Kidney (tissue), 14 donors: Measurements from ENCODE around the gene SLC51A. TPM values are rescaled to one million over a fixed set of nuclear protein-coding genes. Genes with fewer than 3 reads are reported as not detected.

ENCODE experiments used
- DNase-seq, 5 donors: peaks; one replicate each; pipeline ENCODE4 v3.0.0-alpha.2; 2013 to 2020
- FAIRE-seq: peaks from 2 replicates; lab custom pipeline; 2012; peaks lifted over from hg19 to GRCh38; lab: Jason Lieb, UNC
- H3K27ac ChIP-seq, 2 donors: one replicate each; pipeline ENCODE4 v1.7.0; 2013; ENCODE audit warnings: low read depth in 2 of 2, low read length in 2 of 2, inconsistent platforms in 1 of 2
- H3K27me3 ChIP-seq: one replicate; pipeline ENCODE4 v1.7.1; 2013; ENCODE audit warnings: low read length, inconsistent platforms; ENCODE audit not compliant: control insufficient read depth, insufficient read depth
- H3K36me3 ChIP-seq, 3 donors: one replicate each; pipeline versions ENCODE4 v1.7.0 to v1.7.1; 2013; ENCODE audit warnings: low read length in 3 of 3, control low read depth in 1 of 3, inconsistent platforms in 1 of 3; ENCODE audit not compliant: insufficient read depth in 3 of 3, control insufficient read depth in 2 of 3
- H3K4me1 ChIP-seq, 3 donors: one replicate each; pipeline versions ENCODE4 v1.7.0 to v1.7.1; 2013; ENCODE audit warnings: low read length in 3 of 3, inconsistent platforms in 1 of 3, low read depth in 1 of 3; ENCODE audit not compliant: control insufficient read depth in 2 of 3, insufficient read depth in 2 of 3
- H3K4me3 ChIP-seq, 3 donors: one replicate each; pipeline versions ENCODE4 v1.7.0 to v1.8.1; 2013; ENCODE audit warnings: low read length in 3 of 3, control low read depth in 1 of 3, inconsistent platforms in 1 of 3
- H3K9ac ChIP-seq, 3 donors: one replicate each; pipeline versions ENCODE4 v1.7.0 to v1.7.1; 2013; ENCODE audit warnings: low read length in 3 of 3, control low read depth in 1 of 3, inconsistent platforms in 1 of 3
- H3K9me3 ChIP-seq, 3 donors: one replicate each; pipeline versions ENCODE4 v1.7.0 to v1.7.1; 2013; ENCODE audit warnings: low read length in 3 of 3, control low read depth in 1 of 3, inconsistent platforms in 1 of 3; ENCODE audit not compliant: control insufficient read depth in 2 of 3, insufficient read depth in 1 of 3
- intact Hi-C: fragments of 100-400 bp; cut with DNase I; formaldehyde crosslinking; loops from one replicate; pipeline ENCODE4 v1.11.1; 2022
- polyA plus RNA-seq: library from polyadenylated mRNA; stranded (reverse); fragments of 350-450 nt; fragmentation: Illumina TruSeq; extraction: RNeasy Lipid Tissue Mini Kit (QIAGEN cat#74804); gene quantifications from one replicate; pipeline ENCODE4 v1.2.3, GENCODE V29; 2014; ENCODE audit warnings: low read depth, low replicate concordance; ENCODE audit not compliant: insufficient read depth
- total RNA-seq: library from RNA; stranded (reverse); fragmentation: NEBNext Ultra II Directional; extraction: Animal tissue kit (Norgen Biotek cat#: 25700); gene quantifications from one replicate; pipeline ENCODE4 v1.2.1, GENCODE V29; 2021
- TF ChIP-seq, protein P1 (sequence below): IDR thresholded peaks from 3 replicates; pipeline ENCODE4 v1.5.1; 2012; ENCODE audit warnings: mild to moderate bottlenecking, moderate library complexity, borderline replicate concordance; ENCODE audit not compliant: insufficient read depth; ENCODE audit errors: extremely low read depth
- donor health status: control.
- donor health status: control.
- donor health status: control.
- donor health status: control.
- donor health status: control.
- donor health status: DM: yes; HTN: yes; CAD: no.
- donor health status: Normal renal cell carcinoma (clear cell type).

The SLC51A gene
- total and polyA plus RNA-seq, 2 donors from 2014 or later, result 0.98 to 6.5 TPM

DNA sequence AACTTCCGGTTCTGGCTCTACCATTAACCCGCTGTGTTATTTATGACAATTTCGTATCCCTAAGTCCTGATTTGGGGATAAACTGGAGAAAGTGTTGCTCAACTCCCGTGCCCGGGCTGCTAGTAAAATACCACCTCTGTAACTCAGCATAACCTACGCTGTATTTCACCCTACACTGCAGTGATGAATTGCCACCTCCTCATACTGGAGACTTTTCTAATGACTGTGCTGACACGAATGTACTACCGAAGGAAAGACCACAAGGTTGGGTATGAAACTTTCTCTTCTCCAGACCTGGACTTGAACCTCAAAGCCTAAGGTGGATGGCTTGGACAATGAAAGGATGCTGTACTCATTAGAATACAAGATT lies 16.5 kb downstream of the SLC51A start:
- Histone ChIP-seq H3K4me1 (peaks cover 0 to 1% (median 0%) of the 10 kb centered on the region in 3 donors), H3K27ac (no peak overlapping the region), H3K9me3 (no peaks in the 10 kb centered on the region), H3K27me3 (no peaks in the 10 kb centered on the region), H3K4me3 (no peak overlapping the region), H3K9ac (no peak overlapping the region), H3K36me3 (peaks cover 0 to 11% (median 6%) of the 10 kb centered on the region in 3 donors)
- TF ChIP-seq, protein P1, sequence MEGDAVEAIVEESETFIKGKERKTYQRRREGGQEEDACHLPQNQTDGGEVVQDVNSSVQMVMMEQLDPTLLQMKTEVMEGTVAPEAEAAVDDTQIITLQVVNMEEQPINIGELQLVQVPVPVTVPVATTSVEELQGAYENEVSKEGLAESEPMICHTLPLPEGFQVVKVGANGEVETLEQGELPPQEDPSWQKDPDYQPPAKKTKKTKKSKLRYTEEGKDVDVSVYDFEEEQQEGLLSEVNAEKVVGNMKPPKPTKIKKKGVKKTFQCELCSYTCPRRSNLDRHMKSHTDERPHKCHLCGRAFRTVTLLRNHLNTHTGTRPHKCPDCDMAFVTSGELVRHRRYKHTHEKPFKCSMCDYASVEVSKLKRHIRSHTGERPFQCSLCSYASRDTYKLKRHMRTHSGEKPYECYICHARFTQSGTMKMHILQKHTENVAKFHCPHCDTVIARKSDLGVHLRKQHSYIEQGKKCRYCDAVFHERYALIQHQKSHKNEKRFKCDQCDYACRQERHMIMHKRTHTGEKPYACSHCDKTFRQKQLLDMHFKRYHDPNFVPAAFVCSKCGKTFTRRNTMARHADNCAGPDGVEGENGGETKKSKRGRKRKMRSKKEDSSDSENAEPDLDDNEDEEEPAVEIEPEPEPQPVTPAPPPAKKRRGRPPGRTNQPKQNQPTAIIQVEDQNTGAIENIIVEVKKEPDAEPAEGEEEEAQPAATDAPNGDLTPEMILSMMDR, result no peak
- DNase-seq (no peak), FAIRE-seq (no peak)
- intact Hi-C loops, result no loop called here

DNA sequence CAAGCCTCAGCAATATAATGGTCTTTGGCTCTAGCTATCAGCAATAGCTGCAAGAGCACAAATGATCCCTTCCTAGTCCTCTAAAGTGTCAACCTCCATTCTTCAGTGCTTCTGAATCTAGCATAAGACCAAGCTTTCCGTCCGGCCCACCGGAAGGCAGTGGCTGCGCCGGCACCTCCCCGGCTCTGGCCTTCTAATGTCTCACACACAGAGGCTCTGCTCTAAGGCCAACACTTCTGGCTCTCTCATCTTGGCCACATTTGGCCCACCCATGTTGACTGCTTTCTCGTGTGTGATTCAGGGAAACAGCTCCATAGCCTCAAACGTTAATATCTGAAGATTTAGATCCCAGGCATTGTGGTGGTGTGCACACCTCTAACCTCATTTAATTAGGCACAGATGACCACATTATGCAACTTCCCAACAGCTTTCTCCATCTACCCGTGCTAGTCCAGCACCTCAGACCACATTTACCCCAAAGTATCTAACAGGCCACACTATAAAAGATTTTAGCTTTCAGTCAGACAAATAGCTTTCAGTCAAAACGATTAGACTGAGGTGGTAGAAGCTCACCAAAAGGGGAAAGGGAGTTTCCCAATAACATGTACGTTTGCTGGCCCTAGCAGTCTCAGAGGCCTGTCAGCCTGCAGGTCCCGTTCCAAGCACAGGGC lies 19.3 kb downstream of the SLC51A start:
- Histone ChIP-seq H3K9ac (no peak overlapping the region), H3K36me3 (peaks cover 2 to 27% (median 15%) of the 10 kb centered on the region in 3 donors), H3K27ac (no peak overlapping the region), H3K9me3 (no peaks in the 10 kb centered on the region), H3K4me3 (no peak overlapping the region), H3K27me3 (no peaks in the 10 kb centered on the region), H3K4me1 (no peaks in the 10 kb centered on the region)
- FAIRE-seq (no peak), DNase-seq (no peak)
- TF ChIP-seq, protein P1, result no peak
- intact Hi-C loops, result no loop called here

DNA sequence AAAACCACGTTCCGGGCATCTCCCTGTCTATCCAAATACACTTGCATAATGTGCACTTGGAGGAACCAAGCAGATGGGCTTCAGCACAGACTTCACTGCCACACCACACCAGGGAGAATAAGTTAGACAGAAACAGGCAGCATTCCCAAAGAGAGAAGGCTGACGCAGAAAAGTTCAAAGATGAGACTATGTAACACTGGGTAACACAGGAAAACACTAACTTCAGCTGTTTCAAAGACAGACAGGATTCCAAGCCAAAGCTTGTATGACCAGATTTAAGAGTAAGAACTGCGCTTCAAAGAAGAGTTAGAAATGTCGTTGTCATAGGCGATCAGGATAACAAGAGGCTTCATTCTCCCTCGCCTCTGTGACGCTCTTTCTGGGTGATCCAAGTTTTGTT lies 19.9 kb downstream of the SLC51A start:
- peaks cover 2 to 29% (median 15%) of the 10 kb centered on the region in 3 donors for H3K36me3 ChIP-seq

More for the DNA sequence above, 19.9 kb downstream of the SLC51A start:
- H3K9me3 ChIP-seq, result no peaks in the 10 kb centered on the region
- no peak for FAIRE-seq
- no peak overlapping the region for H3K4me3 ChIP-seq
- H3K9ac ChIP-seq, result no peak overlapping the region
- no peak overlapping the region for H3K27ac ChIP-seq
- DNase-seq, result no peak
- no peaks in the 10 kb centered on the region for H3K4me1 ChIP-seq
- no peaks in the 10 kb centered on the region for H3K27me3 ChIP-seq
- intact Hi-C loops, result no loop called here
- TF ChIP-seq, protein P1, result no peak
